ENCODE data around the gene CRYBA2.

The CRYBA2 gene

GRCh38 chr2:219022041-219022440 is 28.8 kb upstream of the CRYBA2 start:
- no peak overlapping the region for H3K4me3 Mint-ChIP-seq
- TF ChIP-seq CTCF (IDR thresholded peaks at IDR 0.05; ENCODE audit: unreplicated experiment in 3 of 3), result no peak
- H3K27ac Mint-ChIP-seq, result no peak overlapping the region
- no peaks in the 10 kb centered on the region for H3K9me3 Mint-ChIP-seq
- no peaks in the 10 kb centered on the region for H3K36me3 Mint-ChIP-seq (ENCODE audit: low read depth)
- peaks cover 43% of the 10 kb centered on the region for H3K27me3 Mint-ChIP-seq (ENCODE audit: low read depth)
- no peaks in the 10 kb centered on the region for H3K4me1 Mint-ChIP-seq

GRCh38 chr2:219021591-219021990 is 28.4 kb upstream of the CRYBA2 start:
- H3K27ac Mint-ChIP-seq, result no peak overlapping the region
- H3K4me1 Mint-ChIP-seq, result no peaks in the 10 kb centered on the region
- no peaks in the 10 kb centered on the region for H3K9me3 Mint-ChIP-seq
- no peak overlapping the region for H3K4me3 Mint-ChIP-seq
- peaks cover 43% of the 10 kb centered on the region for H3K27me3 Mint-ChIP-seq (ENCODE audit: low read depth)
- H3K36me3 Mint-ChIP-seq (ENCODE audit: low read depth), result no peaks in the 10 kb centered on the region
- TF ChIP-seq CTCF (IDR thresholded peaks at IDR 0.05; ENCODE audit: unreplicated experiment in 3 of 3), result no peak

- Mint-ChIP-seq H3K36me3 (ENCODE audit: low read depth) (no peaks in the 10 kb centered on the region), H3K27me3 (ENCODE audit: low read depth) (peaks cover 42% of the 10 kb centered on the region), H3K4me1 (no peaks in the 10 kb centered on the region), H3K27ac (no peak overlapping the region), H3K4me3 (no peak overlapping the region), H3K9me3 (no peaks in the 10 kb centered on the region)
- no peak for TF ChIP-seq CTCF (IDR thresholded peaks at IDR 0.05; ENCODE audit: unreplicated experiment in 3 of 3)
Observed at GRCh38 chr2:219020604-219021365, 27.6 kb upstream of the CRYBA2 start.

GRCh38 chr2:219019436-219019835 is 26.2 kb upstream of the CRYBA2 start:
- Mint-ChIP-seq H3K27ac (no peak overlapping the region), H3K27me3 (ENCODE audit: low read depth) (peaks cover 51% of the 10 kb centered on the region), H3K9me3 (no peaks in the 10 kb centered on the region), H3K4me1 (no peaks in the 10 kb centered on the region), H3K36me3 (ENCODE audit: low read depth) (no peaks in the 10 kb centered on the region), H3K4me3 (no peak overlapping the region)
- TF ChIP-seq CTCF (IDR thresholded peaks at IDR 0.05; ENCODE audit: unreplicated experiment in 3 of 3), result no peak

GRCh38 chr2:219018726-219019125 is 25.5 kb upstream of the CRYBA2 start:
- H3K27me3 Mint-ChIP-seq (ENCODE audit: low read depth), result peaks cover 58% of the 10 kb centered on the region
- no peak for TF ChIP-seq CTCF (IDR thresholded peaks at IDR 0.05; ENCODE audit: unreplicated experiment in 3 of 3)
- no peaks in the 10 kb centered on the region for H3K36me3 Mint-ChIP-seq (ENCODE audit: low read depth)
- no peak overlapping the region for H3K4me3 Mint-ChIP-seq
- H3K27ac Mint-ChIP-seq, result no peak overlapping the region
- no peaks in the 10 kb centered on the region for H3K9me3 Mint-ChIP-seq
- no peaks in the 10 kb centered on the region for H3K4me1 Mint-ChIP-seq

- Mint-ChIP-seq H3K27ac (no peak overlapping the region), H3K9me3 (no peaks in the 10 kb centered on the region), H3K4me3 (no peak overlapping the region), H3K27me3 (ENCODE audit: low read depth) (peaks cover 61% of the 10 kb centered on the region), H3K4me1 (no peaks in the 10 kb centered on the region), H3K36me3 (ENCODE audit: low read depth) (no peaks in the 10 kb centered on the region)
- TF ChIP-seq CTCF (IDR thresholded peaks at IDR 0.05; ENCODE audit: unreplicated experiment in 3 of 3), result no peak
Observed at GRCh38 chr2:219018286-219018685, 25.1 kb upstream of the CRYBA2 start.
